Stimulated activated CD4-positive, alpha-beta T cell treated with anti-CD3 and anti-CD28 coated beads, Interleukin-4, amount 100 ng/mL, for 48 hours (primary cell): ENCODE measurements around the gene PIGQ.

Experiments
- DNase-seq, 2 donors: peaks; one replicate each; pipeline ENCODE4 v3.0.0-alpha.2; 2020; ENCODE audit warnings: low read depth in 2 of 2

Gene PIGQ

DNA sequence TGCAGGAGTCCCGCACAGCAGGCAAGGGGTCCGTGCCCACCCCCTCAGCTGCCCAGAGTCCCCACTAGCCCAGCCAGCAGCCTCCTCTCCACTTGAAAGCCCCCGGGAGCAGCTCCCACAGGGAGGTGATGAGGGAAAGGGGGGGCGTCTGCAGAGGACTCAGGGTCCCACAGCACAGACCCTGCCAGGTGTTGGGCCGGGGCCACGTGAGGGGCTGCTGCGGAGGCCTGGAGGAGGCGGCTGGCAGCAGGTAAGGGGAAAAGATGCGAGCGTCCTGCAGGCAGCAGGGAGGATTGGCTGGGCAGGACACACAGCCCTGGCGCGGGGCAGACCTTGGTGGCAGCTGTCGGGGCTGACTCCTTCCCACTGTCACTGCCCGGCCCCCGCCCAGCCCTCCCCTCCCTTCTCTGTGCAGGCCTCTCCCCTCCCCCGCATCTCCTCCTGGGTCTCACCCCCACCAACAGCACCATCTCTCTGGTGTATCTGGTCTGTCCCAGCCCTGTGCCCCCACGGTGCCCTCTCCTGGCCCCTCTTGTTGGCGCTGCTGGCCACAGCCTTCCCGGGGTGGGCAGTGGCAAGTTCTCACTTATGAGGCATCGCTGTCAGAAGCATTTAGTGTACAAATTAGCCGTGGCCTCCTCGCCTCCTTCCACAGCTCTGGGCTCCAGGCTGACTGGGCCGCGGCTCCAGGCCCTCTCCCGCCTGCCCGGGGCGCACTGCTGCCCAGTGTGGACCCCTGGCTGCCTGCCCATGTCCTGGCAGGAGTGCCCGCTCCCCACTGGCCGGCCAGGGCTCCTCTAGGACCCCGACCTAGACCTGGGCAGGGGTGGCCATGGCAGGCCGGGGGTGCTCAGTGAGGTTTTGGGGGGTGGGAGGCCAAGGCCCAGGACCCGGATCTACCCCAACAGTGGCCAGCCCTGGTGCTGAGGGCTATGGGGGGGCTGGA is 14.0 kb upstream of the PIGQ start:
- no peak for DNase-seq

DNA sequence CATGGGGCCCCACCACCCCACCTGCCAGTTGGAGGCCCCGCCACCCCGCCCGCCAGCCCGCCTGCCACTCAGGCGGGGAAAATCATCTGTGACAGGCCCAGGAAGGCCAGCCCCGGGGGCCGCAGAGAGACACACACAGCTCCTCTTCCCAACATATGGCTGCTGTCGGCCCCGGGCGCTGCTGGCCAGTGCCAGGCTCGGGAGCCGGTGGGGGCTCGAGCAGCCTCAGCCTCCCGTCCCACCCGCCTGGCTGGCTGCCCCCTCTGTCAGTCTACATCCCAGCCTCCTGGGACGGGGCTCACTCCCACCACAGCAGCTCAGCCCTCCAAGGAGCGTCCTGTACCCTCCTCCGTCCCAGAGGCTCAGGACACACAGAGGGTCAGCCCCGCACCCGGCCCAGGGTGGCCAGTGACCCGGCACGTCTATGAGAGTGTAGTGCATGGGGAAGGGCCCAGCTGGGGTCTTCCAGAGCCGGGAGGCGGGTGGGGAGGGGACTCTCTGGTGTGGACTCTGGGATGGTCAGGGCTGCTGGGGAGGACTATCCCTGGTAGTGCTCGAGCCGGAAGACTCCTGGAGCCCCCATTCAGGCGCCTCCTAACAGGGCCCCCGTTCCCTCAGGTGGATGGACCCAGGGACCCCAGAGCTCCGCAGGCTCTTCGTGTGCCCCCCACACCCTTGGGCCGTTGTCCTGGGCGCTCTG is 13.1 kb upstream of the PIGQ start:
- no peak for DNase-seq

DNA sequence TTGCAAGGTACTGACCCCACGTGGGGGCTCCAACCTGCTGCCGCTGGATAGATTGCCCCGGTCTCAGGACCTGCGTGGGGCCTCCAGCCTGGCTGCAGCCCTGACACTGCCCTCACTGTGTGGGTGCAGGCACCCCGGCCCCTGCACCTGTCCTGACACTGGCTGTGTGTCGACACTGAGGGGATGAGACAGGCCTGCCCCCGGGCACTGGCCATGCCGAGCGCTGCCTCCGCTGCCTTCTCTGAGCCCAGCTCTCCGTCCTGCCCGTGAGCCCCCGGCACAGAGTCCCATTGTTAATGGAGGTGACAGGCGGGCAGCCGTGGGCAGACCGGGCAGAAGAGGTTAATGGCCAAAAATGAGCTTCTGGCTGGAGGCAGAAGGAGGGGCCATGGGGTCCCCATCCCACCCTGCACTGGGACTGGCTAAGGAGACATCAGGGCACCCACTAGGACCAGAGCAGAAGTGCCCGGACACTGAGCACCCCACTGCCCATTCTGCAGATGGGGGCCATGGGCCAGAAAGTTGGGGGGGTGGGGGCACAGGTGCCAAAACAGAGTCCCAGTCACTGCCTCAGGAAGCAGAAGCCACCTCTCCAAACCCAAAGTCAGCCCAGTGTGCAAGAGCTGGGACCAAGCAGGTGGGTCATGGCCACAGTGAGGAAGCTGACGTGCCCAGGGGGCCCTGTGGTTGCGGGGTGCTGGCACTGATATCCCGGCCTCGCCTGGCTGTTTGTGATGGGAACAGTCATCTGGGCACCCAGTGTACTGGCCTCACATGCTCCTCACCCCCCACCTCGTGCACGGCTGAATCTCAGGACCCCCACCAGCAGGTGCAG is 12.1 kb upstream of the PIGQ start:
- no peak for DNase-seq

DNA sequence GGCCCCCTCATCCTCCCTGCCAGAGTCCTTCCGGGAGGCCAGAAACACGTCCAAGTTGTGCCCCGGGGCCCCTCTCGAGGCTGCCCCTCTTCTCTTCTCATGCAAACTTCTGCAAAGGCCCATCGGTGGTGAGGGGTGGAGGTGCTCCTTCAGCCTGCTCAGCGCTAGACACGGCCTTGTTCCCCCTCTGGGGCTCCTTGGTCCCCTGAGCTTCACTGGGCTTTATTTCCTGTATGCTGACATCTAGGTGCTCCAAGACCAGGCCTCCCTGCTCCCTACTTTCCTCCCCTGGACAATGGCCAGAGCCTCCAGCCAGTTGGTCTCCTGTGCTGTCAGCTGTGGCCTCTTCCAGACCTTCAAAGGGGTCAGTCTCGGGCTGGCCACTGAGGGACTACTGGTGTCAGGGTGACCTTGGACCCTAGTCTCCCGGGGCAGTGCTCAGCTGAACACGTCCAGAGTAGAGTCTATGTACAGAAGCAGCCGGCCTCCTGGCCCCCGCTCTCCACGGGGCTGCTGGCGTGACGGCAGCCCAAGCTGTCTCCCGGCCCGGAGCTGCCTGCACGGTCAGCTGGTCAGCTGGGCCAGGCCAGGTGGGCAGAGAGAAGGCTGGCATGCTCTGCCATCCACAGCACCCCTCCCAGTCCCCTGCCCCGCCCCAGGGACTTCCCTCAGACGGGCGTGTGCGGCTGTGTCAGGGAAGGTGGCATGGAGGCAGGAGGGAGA is 11.3 kb upstream of the PIGQ start:
- no peak for DNase-seq

DNA sequence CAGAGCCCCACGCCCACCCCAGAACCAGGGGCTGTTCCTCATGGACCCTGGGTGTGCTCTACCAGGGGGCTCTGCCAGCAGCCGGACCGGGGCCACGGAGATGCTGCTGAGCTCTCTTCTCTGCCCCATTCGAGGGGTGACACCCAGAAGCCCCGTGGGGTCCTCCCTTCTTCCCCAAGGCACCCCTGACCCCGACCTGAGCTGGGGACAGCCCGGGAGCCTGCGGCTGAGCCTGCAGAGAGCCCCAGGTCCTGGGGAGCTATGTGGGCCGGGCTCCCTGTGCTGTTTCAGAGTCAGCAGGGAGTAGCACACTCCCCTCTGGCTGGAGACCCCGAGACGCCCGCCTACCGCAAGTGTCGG is 10.8 kb upstream of the PIGQ start:
- no peak for DNase-seq

DNA sequence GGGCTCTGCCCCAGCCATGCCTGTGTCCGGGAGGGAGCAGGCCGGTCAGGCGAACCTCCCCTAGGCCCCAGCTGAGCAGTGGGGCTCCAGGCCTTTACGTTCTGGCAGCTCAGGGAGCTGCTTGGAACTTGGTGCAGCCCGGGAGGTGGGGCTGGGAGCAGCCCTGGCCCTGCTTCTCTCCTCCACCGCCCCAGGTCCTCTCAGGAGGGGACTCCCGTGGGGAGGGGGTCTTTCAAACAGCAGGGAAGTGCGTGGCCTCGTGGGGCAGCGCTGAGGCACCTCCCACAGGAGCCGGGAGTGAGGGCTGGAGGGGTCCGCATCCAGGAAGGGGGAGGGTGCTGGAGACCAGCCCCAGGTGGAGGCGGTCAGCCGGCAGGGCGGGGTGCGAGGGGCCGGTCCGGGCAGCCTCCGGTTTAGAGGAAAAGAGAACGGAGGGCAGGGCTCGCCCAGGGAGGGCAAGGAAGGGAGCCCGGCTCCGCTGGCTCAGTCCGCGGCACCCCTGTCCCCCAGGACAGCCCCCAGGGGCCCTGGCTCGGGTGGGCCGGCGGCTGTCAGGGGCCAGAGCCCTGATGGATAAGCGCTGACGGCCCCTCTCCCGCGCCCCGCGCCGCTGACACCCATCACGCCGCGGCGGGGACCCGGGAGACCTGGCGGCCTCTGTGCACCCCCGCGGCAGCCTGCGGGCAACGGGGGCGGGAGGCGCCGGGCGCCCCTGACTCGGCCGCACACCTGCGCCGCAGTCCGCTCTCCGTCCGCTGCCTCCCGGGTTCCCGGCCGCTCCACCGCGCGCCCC is 10.2 kb upstream of the PIGQ start:
- no peak for DNase-seq

DNA sequence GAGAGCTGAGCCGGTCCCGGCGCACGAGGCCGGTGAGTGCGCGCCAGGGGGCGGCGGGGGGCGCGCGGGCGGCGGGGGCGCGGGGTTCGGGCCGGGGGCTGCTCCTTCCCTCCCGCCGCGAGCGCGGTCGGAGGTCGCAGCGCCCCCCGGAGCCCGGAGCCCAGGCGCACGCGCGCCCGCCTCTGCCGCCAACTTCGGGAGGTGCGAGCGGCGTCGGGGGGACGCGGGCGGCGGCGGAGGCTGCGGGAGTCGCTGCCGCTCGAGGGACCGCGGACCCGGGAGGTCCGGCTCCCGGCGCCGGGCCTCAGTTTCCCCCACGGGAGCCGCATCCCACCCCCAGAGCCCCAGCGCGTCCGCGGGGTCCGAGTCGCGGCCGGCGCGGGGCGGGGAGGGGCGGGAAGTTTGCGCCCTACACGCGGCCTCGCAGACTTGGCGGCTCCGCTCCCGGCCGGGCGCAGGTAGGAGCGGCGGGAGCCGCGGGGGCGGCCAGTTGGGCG is 9.5 kb upstream of the PIGQ start, which contains the start of gene PRR35:
PRR35 (plus strand) TSS at position 191 of the 497 bp plus-strand sequence. CDS start 2,901 bp downstream, outside the sequence.
- no peak for DNase-seq

DNA sequence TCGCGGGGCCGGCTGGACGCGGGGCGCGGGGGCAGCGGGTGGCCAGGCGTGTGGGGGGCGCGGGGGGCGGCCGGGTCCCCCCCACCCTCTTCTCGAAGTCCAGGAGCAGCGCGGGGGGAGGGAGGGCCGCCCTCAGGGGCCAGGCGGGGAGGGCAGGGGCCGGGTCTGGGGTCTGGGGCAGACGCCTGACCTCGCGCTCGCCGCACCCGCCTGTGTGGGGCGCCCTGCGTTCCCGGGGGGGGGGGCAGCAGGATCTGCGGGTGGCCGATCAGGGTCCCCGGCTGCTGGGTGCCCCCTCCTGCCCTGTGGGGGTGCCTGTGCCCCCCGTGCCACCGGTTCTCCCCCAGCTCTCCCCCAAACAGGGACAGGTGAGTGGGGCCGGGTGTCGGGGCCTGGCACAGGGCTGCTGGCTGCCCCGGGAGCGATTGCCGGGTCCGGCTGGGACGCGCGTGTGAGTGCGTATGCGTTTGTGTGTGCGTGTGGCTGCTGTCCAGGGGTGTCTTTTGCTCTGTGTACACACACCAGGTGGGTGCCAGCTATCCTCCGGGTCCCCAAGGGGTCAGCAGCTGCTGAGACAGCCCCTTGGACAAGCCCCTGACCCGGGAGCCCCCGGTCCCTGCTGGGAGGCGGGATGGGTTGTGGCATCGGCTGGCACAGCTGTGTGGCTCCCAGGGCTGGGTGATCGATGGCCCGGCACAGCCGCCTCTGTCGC is 8.9 kb upstream of the PIGQ start:
- DNase-seq, result no peak

DNA sequence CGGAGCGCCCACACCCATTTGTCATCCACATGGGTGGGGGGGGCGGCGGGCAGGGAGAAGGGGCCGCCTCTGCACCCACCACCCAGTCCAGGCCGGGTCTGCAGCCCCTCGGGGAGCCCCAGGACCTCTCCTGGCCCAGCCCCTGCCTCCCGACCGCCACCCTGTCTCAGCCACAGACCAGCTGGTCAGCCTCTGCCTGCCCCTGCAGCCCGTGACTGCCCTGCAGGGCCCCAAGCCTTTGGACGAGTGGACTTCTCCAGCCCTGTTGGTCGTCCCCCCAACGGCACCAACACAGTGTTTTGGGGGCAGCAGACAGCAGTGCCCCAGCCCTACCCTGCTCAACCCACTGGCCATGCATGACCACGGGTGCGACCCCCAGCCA is 8.4 kb upstream of the PIGQ start:
- no peak for DNase-seq

DNA sequence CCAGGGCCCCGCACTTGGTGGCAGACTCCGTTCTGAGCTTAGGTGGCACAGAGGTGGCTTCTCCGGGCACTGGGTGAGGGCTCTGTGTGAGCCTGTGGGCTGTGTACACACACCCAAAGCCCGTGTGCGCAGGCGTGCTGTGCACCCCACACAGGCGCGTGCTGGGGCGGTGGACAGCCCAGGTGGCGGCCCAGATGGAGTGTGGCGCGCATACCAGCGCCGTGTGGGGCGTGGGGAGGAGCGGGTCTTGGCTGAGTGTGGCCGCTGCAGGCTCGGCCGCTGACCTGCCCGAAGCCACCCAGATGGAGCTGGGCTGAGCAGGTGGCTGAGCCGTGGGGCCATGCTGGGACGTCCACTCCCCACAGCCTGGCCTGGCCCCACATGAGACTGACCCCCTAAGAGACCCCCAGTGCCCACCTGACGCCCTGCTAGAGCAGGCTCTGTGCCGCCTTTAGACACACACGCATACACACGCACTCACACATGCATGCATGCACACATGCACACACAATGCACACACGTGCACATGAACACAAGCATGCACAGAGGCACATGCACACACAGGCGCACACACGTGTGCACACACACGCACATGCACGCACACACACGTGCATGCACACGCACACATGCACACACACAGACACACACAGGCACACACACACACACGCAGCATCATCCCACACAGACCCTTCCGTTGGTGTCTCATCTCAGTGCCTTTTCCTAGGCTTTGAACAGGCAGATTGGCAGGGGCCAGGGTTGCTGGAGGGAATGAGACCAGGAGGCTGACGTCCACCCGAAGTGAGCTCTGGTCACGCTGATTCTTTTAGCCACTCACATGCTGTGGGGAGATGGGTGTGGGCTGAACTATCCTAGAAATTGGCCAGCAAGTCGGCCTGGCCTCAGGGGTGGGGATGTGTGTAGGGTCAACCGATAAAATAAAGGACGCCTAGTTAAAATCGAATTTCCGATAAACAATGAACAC is 7.5 kb upstream of the PIGQ start:
- no peak for DNase-seq

DNA sequence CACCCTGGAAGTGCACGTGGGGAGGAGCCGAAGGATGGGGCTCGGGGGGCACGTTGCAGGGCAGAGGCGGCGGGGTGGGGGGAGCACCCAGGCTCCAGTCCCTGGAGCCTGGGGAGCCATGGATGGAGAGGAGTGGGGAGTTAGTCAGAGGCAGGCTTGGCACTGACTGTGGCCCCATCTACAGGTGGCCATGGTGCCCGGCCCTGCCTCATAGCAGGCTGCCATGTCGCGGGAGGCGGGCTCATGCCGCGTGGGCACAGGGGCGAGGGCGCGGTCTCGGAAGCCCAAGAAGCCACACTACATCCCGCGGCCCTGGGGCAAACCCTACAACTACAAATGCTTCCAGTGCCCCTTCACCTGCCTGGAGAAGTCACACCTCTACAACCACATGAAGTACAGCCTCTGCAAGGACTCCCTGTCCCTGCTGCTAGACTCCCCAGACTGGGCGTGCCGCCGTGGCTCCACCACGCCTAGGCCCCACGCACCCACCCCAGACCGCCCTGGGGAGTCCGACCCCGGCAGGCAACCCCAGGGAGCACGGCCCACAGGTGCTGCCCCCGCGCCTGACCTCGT is 6.6 kb upstream of the PIGQ start:
- DNase-seq, result no peak

DNA sequence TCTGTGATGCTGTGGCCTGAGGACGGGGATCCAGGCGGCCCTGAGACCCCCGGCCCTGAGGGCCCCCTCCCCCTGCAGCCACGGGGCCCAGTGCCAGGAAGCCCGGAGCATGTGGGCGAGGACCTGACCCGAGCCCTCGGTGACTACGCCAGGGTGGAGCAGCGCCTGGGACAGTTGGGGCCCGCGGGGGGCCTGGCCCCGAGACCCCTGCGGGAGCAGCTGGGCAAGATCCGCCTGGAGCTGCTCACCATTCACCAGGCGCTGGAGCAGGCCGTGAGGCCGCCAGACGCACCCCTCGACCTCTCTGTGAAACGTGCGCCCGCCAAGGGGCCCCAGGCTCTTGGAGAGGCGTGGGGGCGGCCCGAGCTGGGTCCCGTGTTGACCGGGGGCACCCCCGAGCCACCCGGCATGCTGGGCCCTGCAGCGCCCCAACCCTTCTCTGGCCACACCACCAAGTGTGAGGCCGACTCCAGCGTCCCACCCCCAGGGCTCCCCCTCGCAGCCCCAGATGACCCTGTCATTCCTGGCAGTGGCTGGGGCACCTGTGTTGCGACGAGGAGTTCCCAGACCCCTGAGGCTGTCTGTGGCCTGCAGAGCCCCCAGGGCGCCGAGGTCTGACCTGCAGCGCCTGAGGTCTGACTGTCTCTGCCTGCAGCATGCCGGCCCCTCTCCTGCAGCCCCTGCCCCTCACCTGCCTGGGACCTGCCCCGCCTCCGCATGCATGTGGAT is 4.9 kb upstream of the PIGQ start:
- no peak for DNase-seq

DNA sequence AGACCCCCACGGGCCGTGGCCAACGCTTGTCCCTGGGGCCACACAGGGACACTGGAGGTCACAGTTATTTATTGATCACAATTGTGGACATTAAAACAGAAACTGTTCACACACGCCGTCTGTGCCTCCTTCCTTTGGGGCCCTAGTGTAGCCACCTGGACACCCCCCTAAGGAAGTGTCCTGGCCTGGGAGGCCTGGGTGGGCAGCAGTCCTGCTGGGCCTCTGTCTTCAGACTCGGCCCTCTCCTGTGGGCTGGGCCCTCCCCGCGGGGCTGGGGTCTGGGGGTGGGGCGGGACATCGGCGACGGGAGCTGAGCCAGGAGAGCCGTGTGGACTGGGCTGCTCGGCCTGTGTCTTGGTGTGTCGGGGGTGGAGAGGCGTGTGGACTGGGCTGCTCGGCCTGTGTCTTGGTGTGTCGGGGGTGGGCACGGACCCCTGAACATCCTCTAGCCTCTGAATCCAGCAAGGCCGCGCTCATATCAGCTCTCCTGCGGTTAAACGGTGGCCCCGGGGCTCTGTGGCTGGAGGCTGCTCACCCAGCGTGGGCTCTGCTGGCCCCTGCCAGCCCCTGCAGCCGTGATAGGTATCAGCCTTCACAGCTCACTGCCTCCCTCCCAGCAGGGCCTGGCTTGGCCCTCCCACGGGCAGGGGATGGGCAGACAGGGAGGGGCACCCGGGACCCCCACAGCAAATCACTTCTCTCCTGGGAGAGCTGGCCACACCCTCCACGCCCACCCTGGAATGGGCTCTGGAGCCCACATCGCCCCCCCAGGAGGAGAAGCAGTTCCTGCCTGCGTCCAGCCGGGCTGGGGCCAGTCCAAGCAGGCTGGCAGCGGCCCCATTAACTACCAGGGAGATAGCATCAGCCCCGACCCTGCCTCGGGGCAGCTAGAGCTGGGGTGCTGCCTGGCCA is 4.1 kb upstream of the PIGQ start:
- DNase-seq, result no peak

DNA sequence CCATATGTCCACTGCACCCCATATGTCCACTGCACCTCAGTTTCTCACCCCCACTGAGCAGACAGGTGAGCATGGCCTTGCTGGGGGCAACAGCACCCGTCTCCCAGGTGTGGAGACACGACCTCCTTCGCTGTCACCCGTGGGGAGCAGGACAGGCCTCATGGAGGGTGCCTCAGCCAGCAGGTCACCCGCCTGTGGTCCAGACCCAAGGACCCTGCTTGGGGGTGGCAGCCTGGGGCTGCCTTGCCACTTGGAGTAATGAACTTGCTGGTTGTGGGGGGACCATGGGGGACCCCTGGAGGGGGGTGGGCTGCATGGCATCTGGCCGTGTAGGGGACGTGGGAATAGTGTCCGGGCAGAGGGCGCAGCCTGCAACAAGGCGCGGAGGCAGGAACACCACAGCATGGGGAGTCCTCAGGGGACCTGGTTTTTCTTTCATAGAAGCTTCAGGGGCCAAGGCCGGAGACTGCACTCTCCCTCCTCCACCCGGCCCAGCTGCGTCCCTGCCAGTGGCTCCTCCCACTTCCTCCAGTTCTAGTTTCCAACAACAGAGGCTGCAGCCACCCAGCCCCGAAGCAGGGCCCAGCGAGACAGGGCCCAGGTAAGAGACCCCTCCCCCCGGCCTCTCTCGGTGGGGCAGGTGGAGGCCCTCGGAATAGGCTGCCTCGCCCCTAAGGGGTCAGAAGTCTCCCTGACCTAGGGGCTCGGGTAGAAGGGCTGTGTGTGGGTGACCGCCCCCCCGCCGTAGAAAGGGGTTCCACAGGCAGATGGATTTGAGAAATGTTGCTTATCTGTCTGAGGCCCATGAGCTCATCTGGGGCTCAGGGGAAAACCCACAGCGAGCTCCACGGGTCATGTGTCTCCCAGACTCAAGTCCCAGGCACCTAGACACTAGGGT is 3.0 kb upstream of the PIGQ start, which contains the start of gene NHLRC4:
NHLRC4 (plus strand) TSS at position 531 of the 898 bp plus-strand sequence. CDS start 1,043 bp downstream, outside the sequence.
- peak; percentile 31 to 44 for DNase-seq
